Ishikawa (cell line): ENCODE measurements around the gene STX7.

ENCODE experiments used
- RAD21 ChIP-seq: IDR thresholded peaks from 2 replicates; pipeline ENCODE4 v1.6.1; 2012; ENCODE audit warnings: low read depth
- YY1 ChIP-seq: IDR thresholded peaks from 2 replicates; pipeline ENCODE4 v1.6.1; 2012; ENCODE audit warnings: low read depth

DNA sequence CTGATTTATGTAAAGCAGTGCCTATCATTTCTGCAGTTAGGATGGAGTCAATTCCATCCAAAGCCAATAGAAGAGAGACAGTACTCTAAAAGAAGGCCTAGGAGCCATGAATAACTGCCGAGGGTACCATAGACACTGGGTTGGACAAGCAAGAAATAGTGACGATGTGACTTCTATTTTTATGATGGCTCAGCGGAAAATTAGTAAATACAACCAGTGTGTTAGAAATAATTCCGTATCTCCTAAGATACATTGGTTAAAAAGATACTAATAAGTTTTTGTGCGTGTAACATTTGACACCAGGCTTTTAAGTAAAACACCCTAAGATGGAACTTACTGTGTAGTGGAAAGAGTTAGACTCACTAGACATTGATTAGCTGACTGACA, 66.1 kb downstream of the STX7 start:
- TF ChIP-seq YY1, result no peak
- TF ChIP-seq RAD21, result no peak
